ENCODE results near the gene DCUN1D5.

- TF ChIP-seq POLR2AphosphoS5 (IDR thresholded peaks at IDR 0.05; ENCODE audit: low read depth, low read length), result no peak
- TF ChIP-seq, protein P1, sequence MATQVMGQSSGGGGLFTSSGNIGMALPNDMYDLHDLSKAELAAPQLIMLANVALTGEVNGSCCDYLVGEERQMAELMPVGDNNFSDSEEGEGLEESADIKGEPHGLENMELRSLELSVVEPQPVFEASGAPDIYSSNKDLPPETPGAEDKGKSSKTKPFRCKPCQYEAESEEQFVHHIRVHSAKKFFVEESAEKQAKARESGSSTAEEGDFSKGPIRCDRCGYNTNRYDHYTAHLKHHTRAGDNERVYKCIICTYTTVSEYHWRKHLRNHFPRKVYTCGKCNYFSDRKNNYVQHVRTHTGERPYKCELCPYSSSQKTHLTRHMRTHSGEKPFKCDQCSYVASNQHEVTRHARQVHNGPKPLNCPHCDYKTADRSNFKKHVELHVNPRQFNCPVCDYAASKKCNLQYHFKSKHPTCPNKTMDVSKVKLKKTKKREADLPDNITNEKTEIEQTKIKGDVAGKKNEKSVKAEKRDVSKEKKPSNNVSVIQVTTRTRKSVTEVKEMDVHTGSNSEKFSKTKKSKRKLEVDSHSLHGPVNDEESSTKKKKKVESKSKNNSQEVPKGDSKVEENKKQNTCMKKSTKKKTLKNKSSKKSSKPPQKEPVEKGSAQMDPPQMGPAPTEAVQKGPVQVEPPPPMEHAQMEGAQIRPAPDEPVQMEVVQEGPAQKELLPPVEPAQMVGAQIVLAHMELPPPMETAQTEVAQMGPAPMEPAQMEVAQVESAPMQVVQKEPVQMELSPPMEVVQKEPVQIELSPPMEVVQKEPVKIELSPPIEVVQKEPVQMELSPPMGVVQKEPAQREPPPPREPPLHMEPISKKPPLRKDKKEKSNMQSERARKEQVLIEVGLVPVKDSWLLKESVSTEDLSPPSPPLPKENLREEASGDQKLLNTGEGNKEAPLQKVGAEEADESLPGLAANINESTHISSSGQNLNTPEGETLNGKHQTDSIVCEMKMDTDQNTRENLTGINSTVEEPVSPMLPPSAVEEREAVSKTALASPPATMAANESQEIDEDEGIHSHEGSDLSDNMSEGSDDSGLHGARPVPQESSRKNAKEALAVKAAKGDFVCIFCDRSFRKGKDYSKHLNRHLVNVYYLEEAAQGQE (IDR thresholded peaks at IDR 0.05; ENCODE audit: insufficient read depth in 1 of 2, low read depth in 2 of 2, low read length in 2 of 2), result no peak
Measured at GRCh38 chr11:103085758-103086365, 6.1 kb downstream of the DCUN1D5 start.

Measured in PFSK-1 (cell line).